H4 (cell line): ENCODE results near the gene ITSN1. TPM values are rescaled to one million over a fixed set of nuclear protein-coding genes. Genes with fewer than 3 reads are reported as not detected.

Experiments
- DNase-seq: peaks from one replicate; pipeline ENCODE4 v3.0.0-alpha.2; 2015; ENCODE audit warnings: low spot score
- total RNA-seq: library from RNA; depleted of rRNA; stranded (reverse); fragments of >200 nt; shearing (Covaris generic); gene quantifications from 2 replicates; pipeline ENCODE4 v1.2.3, GENCODE V29; 2014

The ITSN1 gene
- total RNA-seq, 1 experiment from 2014 or later = 27.4 TPM

DNA sequence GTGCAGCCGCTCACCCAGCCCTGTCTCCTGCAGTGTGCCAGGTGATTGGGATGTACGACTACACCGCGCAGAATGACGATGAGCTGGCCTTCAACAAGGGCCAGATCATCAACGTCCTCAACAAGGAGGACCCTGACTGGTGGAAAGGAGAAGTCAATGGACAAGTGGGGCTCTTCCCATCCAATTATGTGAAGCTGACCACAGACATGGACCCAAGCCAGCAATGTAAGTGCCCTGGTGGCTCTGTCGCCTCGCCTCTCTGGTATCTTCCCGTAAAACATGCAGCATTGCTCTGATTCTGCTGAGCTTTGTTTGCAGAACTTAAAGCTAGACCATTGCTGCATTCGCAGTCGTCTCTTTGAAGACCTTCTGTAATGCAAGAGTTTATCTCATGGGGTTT lies 194.1 kb downstream of the ITSN1 start:
- no peak for DNase-seq

DNA sequence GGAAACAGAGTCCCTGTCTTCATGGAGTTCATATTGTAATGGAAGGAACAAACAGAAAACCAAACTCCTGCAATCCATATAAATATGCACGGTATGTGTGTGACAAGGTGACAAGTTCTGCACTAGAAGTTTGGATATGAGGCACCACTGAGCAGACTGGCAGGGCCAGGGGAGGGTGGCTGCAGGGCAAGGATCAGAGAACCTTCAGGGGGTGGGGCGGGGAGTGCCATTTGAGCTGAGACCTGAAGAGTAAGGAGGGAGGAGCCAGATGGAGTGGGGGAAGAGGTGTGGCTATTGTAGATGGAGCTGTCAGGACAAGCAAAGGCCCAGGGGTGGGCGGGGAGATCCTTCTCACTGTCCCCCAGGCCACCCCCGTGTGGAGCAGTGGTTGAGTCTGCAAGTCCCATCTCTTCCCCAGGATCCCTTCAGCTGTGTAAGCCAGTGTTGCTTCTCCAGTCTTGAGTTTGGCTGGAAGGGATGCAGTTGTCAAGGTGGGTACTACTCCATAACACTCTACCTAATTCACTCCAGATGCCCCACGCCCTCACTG lies 196.9 kb downstream of the ITSN1 start:
- DNase-seq = no peak

- no peak for DNase-seq
Observed at GRCh38 chr21:33839806-33840205, 197.5 kb downstream of the ITSN1 start.

DNA sequence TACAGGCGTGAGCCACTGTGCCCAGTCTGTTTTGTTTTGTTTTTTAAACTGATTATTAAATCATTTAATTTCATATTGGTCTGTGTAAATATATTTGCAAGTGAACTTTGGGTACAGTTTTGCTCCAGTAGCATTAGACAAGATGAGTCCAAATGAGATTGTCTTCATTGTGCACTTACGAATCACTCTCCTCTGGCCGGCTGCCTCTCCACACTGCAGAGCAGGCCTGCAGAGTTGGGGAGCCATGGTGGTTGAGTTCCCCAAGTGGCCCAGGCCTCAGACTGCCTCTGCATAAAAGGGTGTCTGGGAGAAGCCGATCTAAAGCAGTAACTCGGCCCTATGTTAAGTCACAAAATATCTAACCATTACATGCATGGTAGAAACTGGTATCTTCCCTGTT lies 198.5 kb downstream of the ITSN1 start:
- DNase-seq = no peak

DNA sequence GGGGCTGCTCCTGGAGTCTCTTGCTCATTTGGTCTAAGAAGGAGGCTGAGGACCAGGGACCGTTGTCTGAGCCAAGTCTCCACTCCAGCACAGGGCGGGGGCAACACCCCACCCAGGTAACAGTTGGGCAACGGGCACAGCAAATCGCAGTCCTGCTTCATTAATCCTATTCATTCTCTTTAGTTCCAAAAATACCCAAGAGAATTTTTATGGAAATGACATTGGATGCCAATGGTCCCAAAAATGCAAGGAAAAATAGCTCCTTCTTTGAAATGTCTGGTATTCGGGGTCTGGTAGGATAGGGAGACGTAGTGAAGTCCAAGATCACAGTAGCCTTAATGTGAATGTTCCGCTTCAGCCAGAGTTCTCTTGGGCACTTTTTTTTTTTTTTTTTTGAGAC lies 199.3 kb downstream of the ITSN1 start:
- no peak for DNase-seq

DNA sequence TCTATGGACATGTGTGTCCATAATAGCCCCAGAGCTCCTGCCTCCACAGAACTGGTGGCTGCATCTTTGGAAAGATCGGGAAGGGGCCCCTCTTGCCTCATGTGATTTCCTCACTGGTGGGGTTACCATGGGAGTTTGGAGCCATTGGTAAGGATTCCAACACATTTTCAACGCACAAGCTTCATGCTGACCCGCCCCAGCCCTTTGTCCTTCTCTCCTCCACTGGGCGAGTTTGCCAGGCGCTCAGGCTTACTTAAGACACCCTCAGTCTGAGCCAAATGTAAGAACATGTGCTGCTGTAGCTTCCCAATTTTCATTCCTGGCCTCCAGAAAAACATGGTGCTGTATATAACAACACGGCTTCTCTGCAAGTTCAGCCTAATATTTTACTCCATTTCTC lies 200.9 kb downstream of the ITSN1 start:
- DNase-seq = no peak

- DNase-seq = no peak
Observed at GRCh38 chr21:33844104-33844889, 202.0 kb downstream of the ITSN1 start.

DNA sequence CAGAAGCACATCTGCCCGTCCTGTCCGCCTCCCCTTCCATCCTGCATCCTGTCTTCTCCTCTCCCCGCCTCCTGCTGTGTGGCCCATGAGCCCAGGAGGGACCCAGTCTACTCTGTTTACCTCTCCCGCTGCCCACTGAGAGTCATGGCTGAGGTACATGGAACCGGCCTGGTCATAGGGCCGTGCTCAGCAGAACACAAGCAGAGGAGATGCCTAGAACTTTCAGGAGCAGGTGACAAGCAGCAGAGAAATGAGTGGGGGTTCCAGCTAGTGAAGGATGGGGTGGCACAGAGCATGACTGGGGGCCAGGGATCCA lies 202.5 kb downstream of the ITSN1 start:
- DNase-seq = no peak

DNA sequence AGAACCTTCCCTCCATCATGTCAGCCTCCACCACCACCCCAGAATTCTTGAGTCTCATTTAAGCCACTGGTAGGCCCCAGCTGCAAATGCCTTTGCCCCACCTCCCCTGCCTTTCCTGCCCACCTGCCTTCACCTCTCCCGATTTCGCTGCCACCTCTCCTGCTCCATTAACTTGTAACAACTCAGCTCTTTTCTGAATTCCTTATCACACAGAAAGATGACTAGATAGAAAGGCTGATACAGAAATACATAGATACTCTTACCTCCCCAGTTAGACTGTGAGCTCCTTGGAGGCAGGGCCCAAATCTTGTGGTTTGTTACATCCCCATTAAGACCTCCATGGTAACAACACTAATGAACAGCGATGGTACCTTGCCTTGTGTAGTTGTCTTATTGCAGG lies 203.8 kb downstream of the ITSN1 start:
- DNase-seq = no peak

DNA sequence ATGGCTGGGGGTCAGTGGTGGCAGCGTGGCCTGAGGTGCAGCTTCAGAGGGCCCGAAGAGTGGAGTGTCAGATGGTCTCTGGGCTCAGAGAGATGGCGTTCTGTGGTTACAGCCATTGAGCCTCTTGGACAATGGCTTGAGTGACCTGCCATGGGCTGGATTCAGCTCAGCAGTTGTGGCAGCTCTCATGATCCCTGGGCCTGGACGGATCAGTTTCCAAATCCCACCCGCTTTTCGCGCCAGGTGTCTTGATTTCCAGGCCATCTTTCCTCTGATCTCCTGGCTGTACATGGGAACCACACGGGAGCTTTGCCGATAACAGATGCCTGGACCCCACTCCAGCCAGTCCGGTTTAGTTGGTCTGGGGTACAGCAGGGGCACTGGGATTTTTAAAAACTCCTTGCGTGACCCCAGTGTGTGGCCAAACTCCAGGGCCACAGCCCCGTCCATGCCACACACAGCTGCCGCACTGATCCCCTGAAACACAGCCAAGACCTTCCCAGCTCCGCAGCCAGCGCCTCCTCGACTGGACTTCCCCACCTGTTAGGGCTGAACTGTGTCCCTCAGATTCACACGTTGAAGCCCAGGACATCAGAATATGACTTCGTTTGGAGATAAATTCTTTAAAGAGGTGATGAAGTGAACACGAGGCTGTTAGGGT lies 205.4 kb downstream of the ITSN1 start:
- DNase-seq = no peak

- DNase-seq = no peak
Observed at GRCh38 chr21:33848249-33848953, 206.1 kb downstream of the ITSN1 start.

DNA sequence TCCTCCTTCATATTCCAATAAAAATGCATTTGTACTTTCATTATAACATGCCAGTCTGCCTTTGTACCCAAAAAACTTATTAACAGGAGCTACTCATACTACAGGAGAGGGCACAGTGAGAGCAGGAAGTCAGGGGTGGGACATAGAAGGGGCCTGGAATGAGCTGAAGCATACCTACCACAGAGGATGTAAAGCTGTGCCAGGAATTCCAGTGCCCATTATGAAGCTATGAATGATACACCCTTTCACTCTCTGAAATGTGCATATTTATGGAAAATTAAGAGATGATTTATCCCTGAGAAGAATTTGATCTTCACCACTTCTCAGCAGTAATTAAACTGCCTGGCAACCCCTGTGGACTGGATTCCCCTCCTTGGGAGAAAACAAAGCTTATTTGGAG lies 207.5 kb downstream of the ITSN1 start:
- DNase-seq = no peak

- DNase-seq = no peak
Observed at GRCh38 chr21:33850401-33850800, 208.1 kb downstream of the ITSN1 start.

DNA sequence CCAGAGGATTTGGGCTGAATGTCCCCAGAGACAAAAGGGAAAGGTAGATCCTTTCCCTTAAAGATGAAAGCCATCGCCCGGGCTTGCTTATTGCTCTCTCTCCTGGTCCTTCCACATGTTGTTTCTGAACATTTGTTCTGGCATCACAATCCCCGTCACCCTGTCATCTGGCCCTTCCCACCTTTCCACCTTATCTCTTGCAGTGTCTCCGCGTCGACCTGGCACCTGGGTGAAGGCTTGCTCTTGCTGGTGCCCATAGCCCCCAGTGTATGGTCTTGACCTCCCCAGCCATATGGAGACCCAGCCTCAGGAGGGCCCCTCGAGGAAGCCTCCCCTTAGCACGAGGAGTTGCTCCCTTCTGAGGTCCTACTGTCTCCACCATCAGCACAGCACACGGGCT lies 208.7 kb downstream of the ITSN1 start:
- DNase-seq = no peak

GRCh38 chr21:33852485-33852884 lies 210.2 kb downstream of the ITSN1 start:
- DNase-seq = no peak

DNA sequence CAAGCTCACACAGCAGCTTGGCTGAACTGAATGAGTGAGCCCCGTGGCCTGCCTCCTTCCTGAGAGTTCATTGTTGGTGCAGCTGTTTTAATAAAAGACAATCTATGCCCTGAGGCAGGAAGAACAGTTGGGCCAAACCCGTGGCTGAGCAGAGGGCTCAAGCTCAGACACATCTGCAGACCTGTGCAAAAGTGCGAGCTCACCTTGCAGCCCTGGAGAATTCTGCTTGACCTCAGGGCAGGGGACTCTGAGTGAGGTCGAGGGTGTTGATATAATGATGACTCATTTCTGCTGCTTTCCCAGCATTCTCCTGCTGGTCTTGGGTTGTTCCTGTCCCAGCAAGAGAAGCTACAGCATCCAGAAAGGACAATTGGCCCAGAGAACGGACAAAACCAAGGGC lies 212.3 kb downstream of the ITSN1 start:
- no peak for DNase-seq

- DNase-seq = no peak
Observed at GRCh38 chr21:33855190-33855589, 212.9 kb downstream of the ITSN1 start.

DNA sequence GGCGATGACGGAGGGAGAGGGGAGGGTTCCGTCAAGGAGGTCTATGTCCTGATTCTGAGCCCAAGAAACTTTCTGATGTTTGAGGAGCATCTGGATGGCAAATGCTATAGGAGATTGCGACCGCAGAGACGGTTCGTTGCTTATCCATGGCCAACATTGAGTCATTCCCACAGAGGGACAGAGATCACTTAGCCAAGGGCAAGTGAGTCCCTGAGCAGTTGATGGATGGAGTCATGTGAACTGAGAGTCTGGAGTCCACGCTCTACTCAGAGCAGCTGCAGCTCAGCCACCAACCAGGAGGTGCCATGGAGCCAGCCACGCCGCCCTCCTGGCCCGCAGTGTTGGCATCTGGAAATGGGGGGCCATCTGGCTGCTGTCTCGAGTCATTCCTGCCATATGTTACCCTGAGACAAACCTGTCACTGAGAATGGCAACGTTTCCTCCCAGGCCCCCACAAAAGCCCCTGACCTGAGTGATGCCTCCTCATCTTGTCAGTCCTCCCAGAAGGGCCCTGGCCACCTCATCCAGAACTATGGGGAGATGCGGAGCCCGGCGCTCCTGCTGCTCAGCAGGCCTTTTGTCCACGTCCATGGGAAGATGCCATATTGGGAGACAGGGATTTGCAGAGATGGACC lies 214.7 kb downstream of the ITSN1 start:
- DNase-seq = no peak

GRCh38 chr21:33857846-33858666 lies 215.8 kb downstream of the ITSN1 start:
- DNase-seq = no peak

DNA sequence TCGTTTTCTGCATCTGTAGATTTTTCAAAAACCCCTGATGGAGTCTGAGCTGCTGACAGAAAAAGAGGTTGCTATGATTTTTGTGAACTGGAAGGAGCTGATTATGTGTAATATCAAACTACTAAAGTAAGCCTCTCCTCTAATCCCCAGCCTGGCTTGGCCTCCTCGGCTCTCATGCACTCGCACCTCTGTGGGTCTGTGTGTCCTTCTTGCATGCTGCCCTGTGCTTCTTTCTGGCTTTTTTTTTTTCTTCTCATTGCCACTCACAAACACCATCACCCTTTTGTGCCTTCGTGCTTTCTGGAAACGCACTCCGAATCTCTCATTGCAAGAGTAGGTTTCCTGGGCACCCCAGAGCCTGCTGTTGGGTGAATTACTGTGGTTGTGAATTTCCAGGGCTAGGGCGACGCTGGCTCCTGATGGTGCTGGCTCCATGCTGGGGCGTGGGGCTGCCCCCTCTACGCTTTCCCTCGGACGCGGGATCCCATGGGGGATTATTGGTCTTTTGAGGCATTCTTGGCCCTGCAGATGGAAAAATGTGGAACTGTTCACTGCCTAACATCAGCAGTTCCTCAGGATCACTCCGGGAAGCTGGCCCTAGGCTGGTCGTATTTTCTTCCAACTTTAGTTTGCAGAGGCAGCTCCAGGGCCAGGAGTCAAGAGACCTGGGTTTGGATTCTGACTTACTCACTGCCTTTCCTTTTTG lies 216.5 kb downstream of the ITSN1 start:
- no peak for DNase-seq
